Neural cell (in vitro differentiated cells): ENCODE measurements around the gene ZNF512. TPM values are rescaled to one million over a fixed set of nuclear protein-coding genes. Genes with fewer than 3 reads are reported as not detected.

Experiments
- H2AFZ ChIP-seq: fragments of 200-600, 300-800 bp; sonication (generic), shearing (Covaris generic); 2 replicates; pipeline ENCODE4 v1.6.0; 2014; ENCODE audit warnings: low read depth, mild to moderate bottlenecking, antibody characterized with exemption, low read length, moderate library complexity
- H3F3A ChIP-seq: fragments of 200-600 bp; shearing (Covaris generic); 2 replicates; pipeline ENCODE4 v1.6.1; 2016; ENCODE audit warnings: mild to moderate bottlenecking, moderate library complexity, mixed read lengths, antibody characterized with exemption, low read length; ENCODE audit not compliant: insufficient read depth, poor library complexity, severe bottlenecking
- H3K27ac ChIP-seq: fragments of 200-600, 300-800 bp; sonication (generic), shearing (Covaris generic); 2 replicates; pipeline ENCODE4 v1.5.1; 2014; ENCODE audit warnings: mild to moderate bottlenecking, low read length, moderate library complexity
- H3K27me3 ChIP-seq: fragments of 300-800, 200-600 bp; sonication (generic), shearing (Covaris generic); 2 replicates; pipeline ENCODE4 v1.6.0; 2014; ENCODE audit warnings: mild to moderate bottlenecking, low read depth, low read length, moderate library complexity; ENCODE audit not compliant: insufficient read depth
- H3K36me3 ChIP-seq: fragments of 300-800, 200-600 bp; sonication (generic), shearing (Covaris generic); 2 replicates; pipeline ENCODE4 v1.5.1; 2014; ENCODE audit warnings: mild to moderate bottlenecking, antibody characterized with exemption, low read length, moderate library complexity; ENCODE audit not compliant: insufficient read depth
- H3K4me2 ChIP-seq: fragments of 300-800, 200-600 bp; sonication (generic), shearing (Covaris generic); 2 replicates; pipeline ENCODE4 v1.6.0; 2014; ENCODE audit warnings: mild to moderate bottlenecking, low read length
- H3K4me3 ChIP-seq: fragments of 300-800, 200-600 bp; sonication (generic), shearing (Covaris generic); 2 replicates; pipeline ENCODE4 v1.5.1; 2014; ENCODE audit warnings: mild to moderate bottlenecking, low read length, moderate library complexity
- H3K79me2 ChIP-seq: fragments of 200-600 bp; shearing (Covaris generic); replicated peaks from 2 replicates; pipeline ENCODE4 v1.6.0; 2014; ENCODE audit warnings: mild to moderate bottlenecking, low read length, moderate library complexity; ENCODE audit not compliant: insufficient read depth
- H3K9ac ChIP-seq: fragments of 300-800, 200-600 bp; sonication (generic), shearing (Covaris generic); 2 replicates; pipeline ENCODE4 v1.6.1; 2016; ENCODE audit warnings: mild to moderate bottlenecking, low read length, mixed read lengths
- H3K9me2 ChIP-seq: fragments of 200-600 bp; shearing (Covaris generic); 2 replicates; pipeline ENCODE4 v1.6.1; 2016; ENCODE audit warnings: mild to moderate bottlenecking, low read length, mixed read lengths; ENCODE audit not compliant: insufficient read depth
- H3K9me3 ChIP-seq: fragments of 200-600, 300-800 bp; sonication (generic), shearing (Covaris generic); 2 replicates; pipeline ENCODE4 v1.6.1; 2016; ENCODE audit warnings: mild to moderate bottlenecking, mixed run types, low read length, moderate library complexity, mixed read lengths
- H4K20me1 ChIP-seq: fragments of 200-600 bp; shearing (Covaris generic); 2 replicates; pipeline ENCODE4 v1.6.1; 2016; ENCODE audit warnings: mild to moderate bottlenecking, mixed run types; ENCODE audit not compliant: insufficient read depth
- CTCF ChIP-seq: fragments of 450-650 bp; IDR thresholded peaks from 2 replicates; pipeline ENCODE4 v1.5.1; 2014; ENCODE audit warnings: antibody characterized with exemption, mild to moderate bottlenecking, moderate library complexity; ENCODE audit not compliant: poor library complexity, severe bottlenecking
- EP300 ChIP-seq: fragments of 450-650 bp; conservative IDR thresholded peaks from 2 replicates; pipeline ENCODE4 v1.6.1; 2014; ENCODE audit warnings: antibody characterized with exemption, mild to moderate bottlenecking, moderate library complexity; ENCODE audit not compliant: poor library complexity, severe bottlenecking
- EZH2 ChIP-seq: fragments of 200-600, 300-800 bp; shearing (Covaris generic), sonication (generic); IDR thresholded peaks from 2 replicates; pipeline ENCODE4 v1.6.1; 2014; ENCODE audit warnings: antibody characterized with exemption, low read length, borderline replicate concordance, mild to moderate bottlenecking; ENCODE audit not compliant: insufficient read depth, poor library complexity, severe bottlenecking
- MXI1 ChIP-seq: fragments of 450-650 bp; conservative IDR thresholded peaks from 2 replicates; pipeline ENCODE4 v1.6.1; 2014; ENCODE audit warnings: antibody characterized with exemption, mild to moderate bottlenecking; ENCODE audit not compliant: poor library complexity, severe bottlenecking
- POLR2AphosphoS5 ChIP-seq: IDR thresholded peaks from 2 replicates; pipeline ENCODE4 v1.6.1; 2012
- RAD21 ChIP-seq: fragments of 450-650 bp; conservative IDR thresholded peaks from 2 replicates; pipeline ENCODE4 v1.6.1; 2014; ENCODE audit warnings: antibody characterized with exemption, mild to moderate bottlenecking, moderate library complexity
- SMC3 ChIP-seq: fragments of 450-650 bp; conservative IDR thresholded peaks from 2 replicates; pipeline ENCODE4 v1.6.1; 2014; ENCODE audit warnings: antibody characterized with exemption, mild to moderate bottlenecking, moderate library complexity; ENCODE audit not compliant: poor library complexity
- TAF1 ChIP-seq: IDR thresholded peaks from 2 replicates; pipeline ENCODE4 v1.6.1; 2012; ENCODE audit warnings: low read depth
- polyA plus RNA-seq: library from polyadenylated mRNA; depleted of rRNA; stranded (reverse); fragments of >200 nt; gene quantifications from 2 replicates; pipeline ENCODE4 v1.2.3, GENCODE V29; 2014
- TF ChIP-seq, protein P1 (sequence below): IDR thresholded peaks from 2 replicates; pipeline ENCODE4 v1.6.1; 2012; ENCODE audit warnings: borderline replicate concordance

The ZNF512 gene
- polyA plus RNA-seq, 1 donor from 2014 or later = 30.8 TPM

DNA sequence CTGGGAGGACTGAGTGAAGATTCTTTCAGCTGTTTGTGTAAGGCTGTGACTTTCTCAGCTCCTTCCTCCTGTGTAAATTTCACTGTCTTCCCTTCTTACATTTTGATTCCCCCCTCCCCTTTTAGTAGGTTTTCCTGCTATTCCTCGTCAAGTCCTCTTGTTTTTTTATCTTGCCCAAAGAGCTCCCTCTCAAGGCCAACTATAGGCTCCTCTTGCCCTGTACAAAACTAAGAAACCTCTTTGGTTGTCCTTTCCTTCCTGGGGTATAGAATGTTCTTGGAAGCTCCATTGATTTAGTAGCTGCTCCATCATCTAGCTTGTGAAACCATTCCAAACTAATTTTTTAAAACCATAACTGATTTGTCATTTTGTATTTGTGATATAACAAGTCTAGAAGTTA, 38.7 kb downstream of the ZNF512 start:
- no peak overlapping the region for H3K4me2 ChIP-seq
- no peak overlapping the region for H3K4me3 ChIP-seq
- no peaks in the 10 kb centered on the region for H3K9me3 ChIP-seq
- no peaks in the 10 kb centered on the region for H3K79me2 ChIP-seq
- TF ChIP-seq CTCF (no peak), EP300 (no peak), SMC3 (no peak), EZH2 (no peak), MXI1 (no peak), POLR2AphosphoS5 (no peak), TAF1 (no peak), RAD21 (no peak)
- TF ChIP-seq, protein P1, sequence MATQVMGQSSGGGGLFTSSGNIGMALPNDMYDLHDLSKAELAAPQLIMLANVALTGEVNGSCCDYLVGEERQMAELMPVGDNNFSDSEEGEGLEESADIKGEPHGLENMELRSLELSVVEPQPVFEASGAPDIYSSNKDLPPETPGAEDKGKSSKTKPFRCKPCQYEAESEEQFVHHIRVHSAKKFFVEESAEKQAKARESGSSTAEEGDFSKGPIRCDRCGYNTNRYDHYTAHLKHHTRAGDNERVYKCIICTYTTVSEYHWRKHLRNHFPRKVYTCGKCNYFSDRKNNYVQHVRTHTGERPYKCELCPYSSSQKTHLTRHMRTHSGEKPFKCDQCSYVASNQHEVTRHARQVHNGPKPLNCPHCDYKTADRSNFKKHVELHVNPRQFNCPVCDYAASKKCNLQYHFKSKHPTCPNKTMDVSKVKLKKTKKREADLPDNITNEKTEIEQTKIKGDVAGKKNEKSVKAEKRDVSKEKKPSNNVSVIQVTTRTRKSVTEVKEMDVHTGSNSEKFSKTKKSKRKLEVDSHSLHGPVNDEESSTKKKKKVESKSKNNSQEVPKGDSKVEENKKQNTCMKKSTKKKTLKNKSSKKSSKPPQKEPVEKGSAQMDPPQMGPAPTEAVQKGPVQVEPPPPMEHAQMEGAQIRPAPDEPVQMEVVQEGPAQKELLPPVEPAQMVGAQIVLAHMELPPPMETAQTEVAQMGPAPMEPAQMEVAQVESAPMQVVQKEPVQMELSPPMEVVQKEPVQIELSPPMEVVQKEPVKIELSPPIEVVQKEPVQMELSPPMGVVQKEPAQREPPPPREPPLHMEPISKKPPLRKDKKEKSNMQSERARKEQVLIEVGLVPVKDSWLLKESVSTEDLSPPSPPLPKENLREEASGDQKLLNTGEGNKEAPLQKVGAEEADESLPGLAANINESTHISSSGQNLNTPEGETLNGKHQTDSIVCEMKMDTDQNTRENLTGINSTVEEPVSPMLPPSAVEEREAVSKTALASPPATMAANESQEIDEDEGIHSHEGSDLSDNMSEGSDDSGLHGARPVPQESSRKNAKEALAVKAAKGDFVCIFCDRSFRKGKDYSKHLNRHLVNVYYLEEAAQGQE = no peak
- no peak overlapping the region for H2AFZ ChIP-seq
- H3K27me3 ChIP-seq = no peaks in the 10 kb centered on the region
- H3K9me2 ChIP-seq = no peaks in the 10 kb centered on the region
- no peaks in the 10 kb centered on the region for H3F3A ChIP-seq
- no peaks in the 10 kb centered on the region for H4K20me1 ChIP-seq
- H3K9ac ChIP-seq = no peak overlapping the region
- no peak overlapping the region for H3K27ac ChIP-seq
- H3K36me3 ChIP-seq = no peaks in the 10 kb centered on the region

DNA sequence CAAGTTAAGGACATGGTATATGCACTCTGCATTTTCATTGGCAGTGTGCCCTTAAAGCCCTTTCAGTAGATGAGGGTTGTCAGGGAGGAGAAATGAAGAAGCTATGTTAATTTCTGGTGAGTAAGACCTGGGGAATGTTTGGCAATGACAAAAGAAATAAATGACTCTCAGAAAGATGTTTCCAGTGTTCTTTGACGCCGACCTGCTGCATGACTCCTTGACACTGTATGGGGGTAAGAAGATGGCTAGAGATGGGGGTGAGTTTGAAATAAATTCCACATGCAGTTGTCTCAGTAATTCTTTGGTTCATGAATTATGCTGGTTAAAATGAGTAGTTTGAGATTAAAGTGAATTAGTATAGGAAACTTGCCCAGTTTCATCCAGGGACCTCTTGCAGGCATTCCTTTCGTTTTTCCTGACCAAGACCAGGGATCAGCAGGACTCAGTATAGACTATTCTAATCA, 40.1 kb downstream of the ZNF512 start:
- Histone ChIP-seq H3K79me2 (no peaks in the 10 kb centered on the region), H3K4me3 (no peak overlapping the region), H3K4me2 (no peak overlapping the region), H4K20me1 (no peaks in the 10 kb centered on the region), H3K9me3 (no peaks in the 10 kb centered on the region), H3K9me2 (no peaks in the 10 kb centered on the region), H3K36me3 (no peaks in the 10 kb centered on the region), H2AFZ (no peak overlapping the region), H3K27me3 (no peaks in the 10 kb centered on the region), H3F3A (no peaks in the 10 kb centered on the region), H3K27ac (no peak overlapping the region), H3K9ac (no peak overlapping the region)
- TF ChIP-seq SMC3 (no peak), CTCF (no peak), EP300 (no peak), TAF1 (no peak), MXI1 (no peak), POLR2AphosphoS5 (no peak), RAD21 (no peak), EZH2 (no peak)
- TF ChIP-seq, protein P1 = no peak
